HL-60/S4 treated with phorbol 12-myristate 13-acetate at 8.2 ng/mL for 4 days and 3 days (cell line): ENCODE data around the gene YTHDC2.

Source experiments
- in situ Hi-C: fragments of 300-500 bp; cut with MboI; formaldehyde crosslinking; loops from 2 replicates; pipeline ENCODE4 v1.15.0; 2022; ENCODE audit warnings: low sequenced_read_pairs

The YTHDC2 gene

DNA sequence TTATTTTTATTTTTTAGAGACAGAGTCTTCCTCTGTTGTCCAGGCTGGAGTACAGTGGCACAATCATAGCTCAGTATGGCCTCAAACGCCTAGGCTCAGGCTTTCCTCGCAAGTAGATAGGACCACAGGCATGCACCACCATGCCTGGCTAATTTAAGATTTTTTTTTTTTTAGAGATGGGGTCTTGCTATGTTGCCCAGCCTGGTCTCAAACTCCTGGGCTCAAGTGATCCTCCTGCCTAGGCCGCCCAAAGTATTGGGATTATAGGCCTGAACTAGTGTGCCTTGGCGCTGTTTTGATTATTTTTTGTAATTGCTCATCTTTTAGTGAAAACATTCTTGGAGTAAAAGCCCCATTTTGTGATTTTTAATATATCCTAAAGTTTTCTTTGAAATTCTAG is 5.4 kb downstream of the YTHDC2 start:
- in situ Hi-C loops = loop anchor here (25.0 kb wide), 1 partner anchor 182 kb away; no protein-coding TSS in a partner anchor

DNA sequence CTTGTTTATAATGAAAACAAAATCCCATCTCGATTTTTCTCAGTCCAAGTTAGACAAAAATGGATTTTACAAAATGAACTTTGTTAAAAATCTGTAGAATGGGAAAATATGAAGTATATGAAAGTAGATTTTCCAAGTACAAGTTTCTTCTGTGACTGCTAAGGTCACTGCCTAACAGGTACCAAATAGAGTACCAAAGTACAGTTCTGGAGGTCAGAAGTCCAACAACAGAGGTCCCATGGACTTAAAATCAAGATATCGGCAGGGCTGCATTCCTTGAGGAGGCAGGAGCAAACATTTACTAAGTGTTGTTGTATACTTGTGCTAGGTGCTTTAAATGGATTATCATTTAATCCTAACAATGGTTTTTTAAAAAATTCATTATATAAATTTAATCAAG is 5.9 kb downstream of the YTHDC2 start:
- in situ Hi-C loops = loop anchor here (25.0 kb wide), 1 partner anchor 182 kb away; no protein-coding TSS in a partner anchor

DNA sequence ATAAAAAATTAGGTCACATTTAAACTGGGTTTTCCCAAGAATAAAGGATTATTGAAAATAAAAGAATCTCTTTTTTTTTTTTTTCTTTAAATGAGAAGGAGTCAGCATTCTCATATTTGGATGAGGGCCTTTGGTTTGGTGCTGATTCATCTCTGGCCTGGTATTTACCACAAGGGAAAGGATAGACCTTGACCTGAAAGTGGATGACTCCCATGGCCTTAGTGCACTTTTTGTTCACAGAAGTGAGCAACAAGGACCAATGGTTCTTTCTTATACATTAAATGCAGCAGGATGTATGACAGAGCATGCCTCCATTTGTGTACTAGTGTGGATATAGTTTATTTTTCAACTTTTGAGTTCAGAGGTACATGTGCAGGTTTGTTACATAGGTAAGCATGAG is 6.9 kb downstream of the YTHDC2 start:
- in situ Hi-C loops = loop anchor here (25.0 kb wide), 1 partner anchor 183 kb away; no protein-coding TSS in a partner anchor

DNA sequence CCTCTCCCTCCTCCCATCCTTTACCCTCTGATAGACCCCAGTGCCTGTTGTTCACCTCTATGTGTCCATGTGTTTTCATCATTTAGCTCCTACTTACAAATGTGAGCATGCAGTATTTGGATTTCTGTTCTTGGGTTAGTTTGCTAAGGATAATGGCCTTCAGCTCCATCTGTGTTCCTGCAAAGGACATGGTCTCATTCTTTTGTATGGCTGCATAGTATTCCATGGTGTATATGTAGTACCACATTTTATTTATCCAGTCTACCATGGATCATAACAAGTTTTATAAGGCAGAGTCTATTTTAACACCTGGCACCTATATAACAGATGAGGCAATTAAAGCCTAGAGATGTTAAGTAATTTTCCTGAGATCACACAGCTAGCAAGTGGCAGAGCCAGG is 7.4 kb downstream of the YTHDC2 start:
- in situ Hi-C loops = loop anchor here (25.0 kb wide), 1 partner anchor 184 kb away; no protein-coding TSS in a partner anchor

DNA sequence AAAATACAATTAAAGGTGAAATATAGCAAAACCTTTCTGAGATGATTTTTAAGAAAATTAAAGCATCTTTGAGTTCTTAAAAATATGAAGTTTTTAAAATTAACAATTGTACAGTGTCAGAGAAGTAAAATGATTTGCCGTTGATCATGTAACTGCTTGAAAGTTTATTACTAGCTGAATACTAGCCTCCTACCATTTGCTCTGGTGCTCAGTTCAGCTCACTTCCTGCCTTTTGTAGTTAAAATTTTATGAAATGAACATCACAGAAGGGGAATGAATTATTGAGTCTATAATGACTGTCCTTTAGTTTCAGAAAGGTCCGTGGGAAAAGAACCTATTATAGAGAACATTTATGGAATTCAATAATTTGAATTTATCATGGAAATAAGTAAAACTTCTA is 9.7 kb downstream of the YTHDC2 start:
- in situ Hi-C loops = loop anchor here (25.0 kb wide), 1 partner anchor 186 kb away; no protein-coding TSS in a partner anchor

DNA sequence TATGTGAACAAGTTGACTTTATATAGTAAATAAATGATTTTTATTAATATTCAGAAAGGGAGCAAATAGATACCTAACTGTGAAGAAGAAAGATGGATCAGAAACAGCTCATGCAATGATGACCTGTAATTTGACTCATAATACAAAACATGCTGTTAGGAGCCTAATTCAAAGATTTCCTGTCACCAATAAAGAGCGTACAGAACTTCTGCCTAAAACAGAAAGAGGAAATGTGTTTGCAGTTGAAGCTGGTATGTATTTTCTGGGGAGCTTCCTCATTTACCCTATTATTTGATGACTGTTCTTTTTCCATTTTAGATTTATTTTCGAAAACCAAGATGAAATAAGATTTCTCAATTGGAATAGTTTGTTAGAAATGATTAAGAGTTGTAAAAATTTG is 11.4 kb downstream of the YTHDC2 start:
- in situ Hi-C loops = loop anchor here (25.0 kb wide), 1 partner anchor 188 kb away; no protein-coding TSS in a partner anchor

DNA sequence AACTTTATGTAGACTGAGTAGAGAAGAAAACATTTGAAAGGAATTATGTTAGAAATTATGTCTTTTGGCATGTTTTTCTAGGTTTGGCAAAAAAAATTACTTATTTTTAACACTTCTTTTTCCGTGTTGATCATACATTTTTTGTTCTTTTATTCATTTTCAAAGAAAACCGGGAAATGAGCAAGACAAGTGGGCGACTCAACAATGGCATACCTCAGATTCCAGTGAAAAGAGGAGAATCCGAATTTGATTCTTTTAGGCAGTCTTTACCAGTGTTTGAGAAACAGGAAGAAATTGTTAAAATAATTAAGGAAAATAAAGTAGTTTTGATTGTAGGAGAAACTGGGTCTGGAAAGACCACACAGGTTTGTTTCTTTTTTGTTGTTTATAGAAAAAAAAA is 12.9 kb downstream of the YTHDC2 start:
- in situ Hi-C loops = no loop called here

DNA sequence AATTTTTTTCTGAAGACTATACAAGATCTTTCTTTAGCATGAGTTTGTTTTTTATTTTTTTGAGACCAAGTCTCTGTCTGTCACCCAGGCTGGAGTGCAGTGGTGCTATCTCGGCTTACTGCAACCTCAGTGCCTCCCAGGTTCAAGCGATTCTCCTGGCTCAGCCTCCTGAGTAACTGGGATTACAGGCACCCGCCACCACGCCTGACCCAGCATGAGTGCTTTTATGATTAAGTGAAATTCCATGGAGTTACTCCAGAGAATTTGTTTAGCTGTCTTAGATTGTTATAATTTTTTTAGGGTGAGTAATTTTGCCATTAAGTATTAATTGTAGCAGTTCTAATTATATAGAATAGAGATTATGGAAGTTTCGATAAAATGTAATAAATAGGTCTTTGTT is 14.3 kb downstream of the YTHDC2 start:
- in situ Hi-C loops = no loop called here

DNA sequence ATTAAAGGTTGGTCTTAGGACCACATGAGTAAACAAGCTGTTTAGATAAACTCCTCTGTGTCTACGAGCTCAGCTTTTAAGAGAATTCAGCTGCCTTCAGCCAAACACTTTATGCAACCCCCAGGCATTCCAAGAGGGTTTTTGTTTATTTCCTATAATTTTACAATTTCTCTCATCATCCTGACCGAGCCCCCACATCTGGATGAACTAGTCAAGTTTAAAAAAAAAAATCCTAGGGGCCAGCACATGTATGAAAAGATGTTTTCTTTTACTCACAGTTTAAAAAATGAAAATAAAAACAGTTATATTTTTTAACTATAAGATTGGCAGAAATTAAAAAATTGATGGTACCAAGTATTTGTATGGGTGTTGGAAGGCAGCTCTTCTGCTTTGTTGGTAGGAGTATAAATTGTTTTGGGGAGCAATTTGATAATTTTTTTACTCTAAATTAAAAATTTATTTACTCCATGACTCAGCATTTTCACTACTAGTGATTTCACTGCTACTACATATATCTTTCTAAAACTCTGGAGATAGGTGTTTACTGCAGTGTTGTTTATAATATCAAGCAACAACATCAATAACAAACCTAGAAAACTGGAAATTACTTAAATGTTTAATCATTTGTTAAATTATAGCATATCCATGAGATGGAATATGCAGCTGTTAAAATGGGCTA is 18.1 kb downstream of the YTHDC2 start:
- in situ Hi-C loops = no loop called here

DNA sequence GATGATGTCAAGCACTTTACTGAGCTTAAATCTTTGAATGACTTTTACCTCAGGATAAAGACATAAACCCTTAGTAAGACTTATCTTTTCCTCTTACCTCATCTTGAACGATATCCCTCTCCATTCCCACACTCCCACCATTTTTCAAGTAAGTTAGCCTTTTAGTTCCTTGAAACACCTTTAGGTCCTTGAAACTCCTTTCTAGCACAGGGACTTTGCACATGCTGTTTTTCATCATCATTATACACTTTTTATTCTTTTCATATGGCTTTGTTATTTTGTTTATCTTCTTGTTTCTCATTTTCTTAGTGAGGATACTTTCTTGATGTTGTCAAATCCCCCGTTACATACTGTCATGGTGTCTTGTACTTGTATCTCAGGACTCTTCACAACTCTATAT is 24.8 kb downstream of the YTHDC2 start:
- in situ Hi-C loops = no loop called here

DNA sequence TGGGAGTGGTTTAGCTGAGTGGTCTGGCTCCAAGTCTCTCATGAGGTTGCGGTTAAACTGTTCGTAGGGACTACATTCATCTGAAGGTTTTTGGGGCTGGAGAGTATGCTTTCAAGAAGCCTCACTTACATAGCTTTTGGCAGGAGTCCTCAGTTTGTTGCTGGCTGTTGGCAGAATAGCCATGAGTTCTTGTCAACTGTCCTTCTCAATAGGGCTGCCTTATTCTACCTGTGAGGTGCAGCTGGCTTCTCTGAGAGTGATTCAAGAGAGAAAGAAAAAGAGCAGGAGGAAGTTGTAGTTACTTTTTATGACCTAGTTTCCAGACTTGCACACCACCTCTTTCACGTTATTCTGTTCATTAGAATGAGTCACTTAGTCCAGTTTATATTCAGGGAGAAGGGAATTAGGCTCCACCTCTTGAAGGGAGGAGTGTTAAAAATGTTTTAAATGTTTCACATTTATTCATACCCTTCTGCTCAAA is 33.2 kb downstream of the YTHDC2 start:
- in situ Hi-C loops = no loop called here

DNA sequence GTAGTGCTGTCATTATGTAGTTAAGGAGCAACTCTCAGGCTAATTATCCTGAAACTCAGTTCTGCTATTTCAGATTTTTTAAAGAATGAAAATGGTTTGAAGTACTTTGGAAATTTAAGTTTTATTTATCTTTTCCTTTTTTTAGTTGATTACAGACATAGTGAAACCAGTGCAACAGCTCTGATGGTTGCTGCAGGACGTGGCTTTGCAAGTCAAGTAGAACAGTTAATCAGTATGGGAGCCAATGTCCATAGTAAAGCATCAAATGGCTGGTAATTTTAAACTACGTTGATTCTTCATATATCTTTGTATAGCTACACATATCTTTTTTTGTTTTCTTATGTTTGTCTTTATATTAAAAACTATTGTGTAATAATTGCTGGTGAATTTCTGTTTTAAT is 34.9 kb downstream of the YTHDC2 start:
- in situ Hi-C loops = no loop called here

DNA sequence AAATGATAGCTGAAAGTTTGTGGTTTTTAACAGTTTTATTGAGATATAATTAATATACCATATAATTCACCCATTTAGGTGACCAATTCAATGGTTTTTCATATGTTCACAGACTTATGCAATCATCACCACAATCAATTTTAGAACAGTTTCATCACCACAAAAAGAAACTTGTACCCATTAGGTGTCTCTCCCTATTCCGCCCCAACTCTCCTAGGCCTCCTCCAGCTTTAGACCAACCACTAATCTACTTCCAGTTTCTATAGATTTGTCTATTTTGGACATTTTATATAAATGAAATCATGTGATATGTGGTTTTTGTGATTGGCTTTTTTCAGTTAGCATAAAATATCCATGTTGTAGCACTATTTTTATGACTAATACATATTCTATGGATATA is 38.6 kb downstream of the YTHDC2 start:
- in situ Hi-C loops = no loop called here

DNA sequence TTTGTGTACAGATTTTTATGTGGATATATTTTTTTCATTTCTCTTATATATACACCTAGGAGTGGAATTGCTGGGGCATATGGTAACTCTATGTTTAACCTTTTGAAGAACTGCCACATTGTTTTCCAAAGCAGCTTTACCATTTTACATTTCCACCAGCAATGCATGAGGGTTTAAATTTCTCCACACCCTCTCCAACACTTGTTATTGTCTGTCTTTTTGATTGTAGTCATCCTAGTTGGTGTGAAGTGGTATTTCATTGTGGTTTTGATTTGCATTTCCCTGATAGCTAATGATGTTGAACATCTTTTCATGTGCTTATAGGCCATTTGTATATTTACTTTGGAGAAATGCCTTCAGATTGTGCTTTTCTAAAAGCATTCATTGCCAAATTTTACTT is 39.1 kb downstream of the YTHDC2 start:
- in situ Hi-C loops = no loop called here

DNA sequence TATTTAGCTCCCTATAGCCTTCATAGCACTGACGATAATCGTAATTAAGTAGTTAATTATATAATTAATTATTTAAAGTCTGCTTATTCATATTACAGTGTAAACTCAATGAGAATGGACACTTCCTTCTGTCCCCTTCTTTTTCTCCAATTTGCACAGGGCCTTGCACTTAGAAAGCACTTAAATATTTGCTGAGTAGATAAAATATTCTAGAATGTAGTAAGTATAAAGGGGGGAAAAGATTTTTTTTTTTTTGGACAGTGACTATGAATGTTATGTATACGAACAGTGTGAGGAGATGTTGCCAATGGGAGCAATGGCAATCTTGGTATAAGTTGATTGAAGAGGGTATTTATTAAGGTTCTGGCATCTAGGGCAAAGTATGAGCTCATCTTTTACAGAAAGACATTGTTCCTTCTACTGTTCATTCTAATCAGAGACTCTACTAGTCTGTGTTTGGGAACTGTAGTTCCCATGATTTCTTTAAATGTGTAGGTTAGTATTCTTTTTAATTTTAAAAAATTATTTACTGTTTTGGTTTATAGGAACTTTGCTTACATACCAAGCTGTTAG is 49.4 kb downstream of the YTHDC2 start:
- in situ Hi-C loops = no loop called here

DNA sequence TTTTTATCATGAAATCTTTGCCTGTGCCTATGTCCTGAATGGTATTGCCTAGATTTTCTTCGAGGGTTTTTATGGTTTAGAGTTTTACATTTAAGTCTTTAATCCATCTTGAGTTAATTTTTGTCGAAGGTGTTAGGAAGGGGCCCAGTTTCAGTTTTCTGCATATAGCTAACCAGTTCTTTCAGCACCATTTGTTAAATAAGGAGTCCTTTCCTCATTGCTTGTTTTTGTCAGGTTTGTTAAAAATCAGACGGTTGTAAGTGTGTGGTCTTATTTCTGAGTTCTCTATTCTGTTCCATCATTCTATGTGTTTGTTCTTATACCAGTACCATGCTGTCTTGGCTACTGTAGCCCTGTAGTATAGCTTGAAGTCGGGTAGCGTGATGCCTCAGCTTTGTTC is 55.9 kb downstream of the YTHDC2 start:
- in situ Hi-C loops = no loop called here

DNA sequence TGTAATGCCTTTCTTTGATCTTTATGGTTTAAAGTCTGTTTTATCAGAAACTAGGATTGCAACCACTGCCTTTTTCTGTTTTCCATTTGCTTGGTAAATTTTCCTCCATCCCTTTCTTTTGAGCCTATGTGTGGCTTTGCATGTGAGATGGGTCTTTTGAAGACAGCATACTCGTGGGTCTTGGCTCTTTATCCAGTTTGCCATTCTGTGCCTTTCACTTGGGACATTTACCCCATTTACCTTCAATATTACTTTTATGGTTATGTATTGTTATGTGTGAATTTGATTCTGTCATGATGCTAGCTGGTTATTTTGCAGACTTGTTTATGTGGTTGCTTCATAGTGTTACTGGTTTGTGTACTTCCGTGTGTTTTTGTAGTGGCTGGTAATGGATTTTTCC is 59.2 kb downstream of the YTHDC2 start:
- in situ Hi-C loops = no loop called here

DNA sequence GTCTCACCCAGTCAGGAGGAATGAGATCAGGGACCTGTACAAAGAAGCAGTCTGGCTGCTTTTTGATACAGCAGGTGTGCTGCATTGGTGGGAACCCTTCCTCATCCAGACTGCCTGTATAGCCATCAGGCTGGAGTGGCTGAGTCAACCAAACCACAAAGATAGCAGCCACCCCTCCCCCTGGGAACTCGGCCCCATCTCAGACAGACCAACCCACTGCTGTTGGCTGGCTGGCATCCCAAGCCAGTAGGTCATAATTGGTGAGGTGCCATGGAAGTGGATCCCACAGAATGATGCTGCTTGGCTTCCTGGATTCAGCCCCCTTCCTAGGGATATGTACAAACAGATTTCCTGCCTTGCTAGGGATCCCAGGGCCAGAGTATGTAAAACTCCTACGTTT is 60.9 kb downstream of the YTHDC2 start:
- in situ Hi-C loops = no loop called here

DNA sequence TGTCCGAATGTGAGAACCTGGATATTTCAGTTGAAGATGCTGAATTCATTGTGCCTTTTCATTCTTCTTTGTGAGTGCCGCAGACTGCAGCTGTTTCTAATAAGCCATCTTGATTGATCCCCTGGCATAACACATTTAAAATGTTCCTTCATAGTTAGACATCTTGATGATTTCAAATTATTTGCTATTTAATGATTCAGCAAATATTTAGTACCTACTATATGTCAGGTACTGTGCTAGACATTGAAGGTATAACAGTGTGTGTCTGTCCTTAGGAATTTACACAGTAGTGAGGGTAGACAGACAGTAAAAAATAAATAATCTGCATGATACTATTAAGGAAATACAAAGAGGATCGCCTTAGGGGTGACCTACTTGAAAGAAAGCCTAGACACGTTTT is 61.6 kb downstream of the YTHDC2 start:
- in situ Hi-C loops = no loop called here

DNA sequence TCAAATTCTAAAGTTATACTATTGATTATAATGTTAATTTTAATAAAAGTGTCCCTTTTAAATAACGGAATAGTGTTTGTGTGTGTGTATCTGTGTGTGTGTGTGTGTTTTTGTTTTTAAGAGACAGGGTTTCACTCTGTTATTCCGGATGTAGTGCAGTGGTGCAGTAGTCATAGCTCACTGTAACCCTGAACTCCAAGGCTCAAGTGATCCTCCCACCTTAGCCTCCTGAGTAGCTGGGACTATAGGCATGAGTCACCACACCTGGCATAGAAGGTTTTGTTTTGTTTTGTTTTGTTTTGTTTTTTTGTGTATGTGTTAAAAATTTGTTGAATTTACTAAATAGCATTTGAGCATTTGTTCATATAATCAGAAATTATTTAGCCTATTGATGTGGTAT is 64.6 kb downstream of the YTHDC2 start:
- in situ Hi-C loops = no loop called here

DNA sequence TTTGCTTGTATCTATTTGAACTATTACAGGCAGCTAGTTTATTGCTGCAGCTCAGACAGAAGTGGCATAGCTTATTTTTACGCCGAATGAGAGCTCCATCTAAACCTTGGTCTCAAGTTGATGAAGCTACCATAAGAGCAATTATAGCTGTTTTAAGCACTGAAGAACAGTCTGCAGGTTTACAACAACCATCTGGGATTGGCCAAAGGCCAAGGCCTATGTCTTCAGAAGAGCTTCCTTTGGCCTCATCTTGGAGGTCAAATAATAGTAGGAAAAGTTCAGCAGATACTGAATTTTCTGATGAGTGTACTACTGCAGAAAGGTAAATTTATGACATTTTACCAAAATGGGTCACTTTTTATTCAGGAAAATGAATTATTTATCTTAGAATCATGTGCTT is 67.9 kb downstream of the YTHDC2 start:
- in situ Hi-C loops = no loop called here

DNA sequence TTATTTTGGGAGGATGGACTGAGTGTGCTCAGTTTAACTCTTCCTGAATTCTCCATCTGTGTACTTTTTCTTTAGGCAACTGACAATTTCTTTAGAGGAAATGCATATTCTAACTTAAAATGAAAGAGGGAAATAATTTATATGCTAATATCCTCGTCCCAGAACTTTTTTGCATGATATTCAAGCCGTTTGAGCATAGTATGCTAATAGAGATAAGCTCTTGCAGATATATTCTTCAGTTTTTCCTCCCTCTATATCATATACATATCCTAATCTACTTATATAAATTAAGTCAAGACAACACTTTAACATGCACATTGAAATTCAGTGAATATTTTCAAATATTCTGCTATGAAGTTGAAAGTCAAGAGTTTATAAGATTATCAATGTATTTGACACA is 84.7 kb downstream of the YTHDC2 start:
- in situ Hi-C loops = no loop called here

DNA sequence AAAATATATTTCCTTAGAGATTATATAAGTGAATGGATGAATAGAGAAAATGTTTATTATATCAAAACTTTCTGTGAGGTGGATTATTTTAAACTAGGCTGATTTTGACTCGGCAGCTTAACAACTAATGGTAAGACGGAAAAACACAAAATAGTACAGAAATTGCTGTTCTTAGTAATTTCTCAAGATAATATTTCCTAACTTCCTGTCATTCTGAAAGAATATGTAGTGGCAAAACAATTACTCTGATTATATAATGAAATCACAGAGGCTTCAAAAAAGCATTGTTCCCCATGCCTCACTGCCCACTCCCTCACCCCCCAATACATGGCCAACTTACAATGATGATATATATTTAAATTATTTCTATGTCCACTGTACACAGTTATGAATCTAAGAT is 85.4 kb downstream of the YTHDC2 start:
- in situ Hi-C loops = no loop called here
